ENCODE measurements around the gene ABLIM3.
"Not testable (repeated sequence)": the region's sequence is repeated elsewhere in the genome, so short reads cannot be mapped to it uniquely, and the experiment has no call there.

ABLIM3 gene

GRCh38 chr5:149264439-149265067 is 123.3 kb downstream of the ABLIM3 start:
- no peak for DNase-seq
- TF ChIP-seq POLR2A (IDR thresholded peaks at IDR 0.05; ENCODE audit: low read length) (no peak), GATA1 (IDR thresholded peaks at IDR 0.05; ENCODE audit: low read depth, low read length) (no peak)

GRCh38 chr5:149265068-149265465 is 123.8 kb downstream of the ABLIM3 start:
- TF ChIP-seq POLR2A (IDR thresholded peaks at IDR 0.05; ENCODE audit: low read length): no peak
- no peak for TF ChIP-seq GATA1 (IDR thresholded peaks at IDR 0.05; ENCODE audit: low read depth, low read length)
- no peak for DNase-seq

DNA sequence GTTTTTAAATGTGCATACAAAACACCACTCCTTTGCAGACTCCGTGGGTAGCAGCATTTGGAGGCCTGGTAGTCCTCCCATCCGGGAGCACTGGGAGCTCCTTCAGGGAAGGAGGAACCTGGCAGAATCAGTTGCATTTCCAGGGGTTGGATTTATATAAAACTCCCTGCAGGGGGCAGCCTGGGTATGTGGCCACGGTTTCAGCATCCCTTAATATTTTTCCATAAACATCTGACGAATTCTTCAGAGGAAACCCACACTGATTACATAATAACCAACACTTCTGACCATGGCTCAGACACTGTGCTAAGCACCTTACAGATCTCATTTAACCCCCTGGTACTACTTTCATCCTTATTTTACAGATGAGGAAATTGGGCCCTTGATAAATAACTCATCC is 124.3 kb downstream of the ABLIM3 start:
- TF ChIP-seq POLR2A (IDR thresholded peaks at IDR 0.05; ENCODE audit: low read length) (no peak), GATA1 (IDR thresholded peaks at IDR 0.05; ENCODE audit: low read depth, low read length) (no peak)
- DNase-seq: peak in 1 of 2 experiments; percentile 7

DNA sequence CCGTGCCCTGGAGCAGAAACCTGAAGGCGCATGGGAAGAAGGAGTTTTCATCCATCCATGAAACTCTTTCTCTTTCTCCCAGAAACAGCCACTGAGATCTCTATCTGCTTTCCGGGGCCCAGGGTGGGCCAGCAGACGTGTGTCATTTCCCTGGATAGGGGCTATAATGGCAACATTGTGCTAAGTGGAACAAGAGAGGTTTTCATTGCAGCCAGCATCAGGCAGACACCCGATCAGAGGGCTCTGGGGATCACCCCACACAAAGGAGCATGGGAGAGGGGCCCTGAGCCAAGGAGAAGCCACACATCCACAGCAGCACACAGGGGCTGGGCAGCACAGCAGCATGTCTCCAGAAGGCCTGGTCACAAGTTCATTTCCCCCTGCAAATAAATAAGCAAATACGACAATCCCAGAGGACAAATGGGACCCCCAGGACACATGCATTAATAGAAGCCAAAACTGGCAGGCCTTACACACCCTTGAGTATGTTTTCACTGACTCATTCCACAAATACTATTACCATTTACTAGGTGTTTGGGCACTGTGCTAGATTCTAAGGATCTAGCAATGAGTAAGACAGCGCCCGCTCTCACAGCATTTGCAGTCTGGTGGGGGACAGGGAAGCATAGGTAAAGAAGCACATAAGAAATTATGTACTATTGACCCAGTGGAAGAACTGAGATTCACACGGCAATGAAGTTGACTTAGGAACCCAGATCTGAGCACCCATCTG is 126.1 kb downstream of the ABLIM3 start:
- DNase-seq: no peak
- no peak for TF ChIP-seq GATA1 (IDR thresholded peaks at IDR 0.05; ENCODE audit: low read depth, low read length)
- TF ChIP-seq POLR2A (IDR thresholded peaks at IDR 0.05; ENCODE audit: low read length): no peak

DNA sequence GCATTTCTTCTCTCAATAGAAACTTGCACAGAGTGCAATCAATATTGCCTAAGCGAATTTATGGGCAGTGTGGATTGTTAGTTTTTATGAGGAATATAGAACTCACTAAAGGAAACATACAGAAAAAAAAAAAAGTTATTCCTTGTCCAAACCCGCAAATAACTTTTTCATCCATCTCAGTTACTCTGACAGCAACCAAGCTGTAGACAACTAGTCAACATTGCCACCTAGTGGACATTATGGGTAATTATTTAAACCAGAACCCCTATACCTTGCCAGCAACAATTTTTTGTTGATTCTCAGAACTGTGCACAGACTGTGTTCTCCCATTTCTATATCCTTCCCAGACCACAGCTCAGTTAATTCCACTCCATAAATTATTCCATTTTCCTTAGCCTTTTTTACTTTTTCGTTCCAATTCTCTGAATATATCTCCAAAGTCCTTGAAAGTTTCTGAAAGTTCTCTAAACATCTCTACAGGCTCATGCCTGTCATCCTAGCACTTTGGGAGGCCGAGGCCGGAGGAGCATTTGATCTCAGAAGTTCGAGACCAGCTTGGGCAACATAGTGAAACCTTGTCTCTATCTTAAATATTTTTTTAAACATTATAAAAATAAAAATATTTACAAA is 127.8 kb downstream of the ABLIM3 start:
- TF ChIP-seq POLR2A (IDR thresholded peaks at IDR 0.05; ENCODE audit: low read length) (no peak), GATA1 (IDR thresholded peaks at IDR 0.05; ENCODE audit: low read depth, low read length) (no peak)
- DNase-seq: peak; percentile 61 to 70

- no peak for DNase-seq
- TF ChIP-seq GATA1 (IDR thresholded peaks at IDR 0.05; ENCODE audit: low read depth, low read length): no peak
Measured at GRCh38 chr5:149271195-149271715, 130.0 kb downstream of the ABLIM3 start.

- peak in 1 of 2 experiments; percentile 8 for DNase-seq
- TF ChIP-seq POLR2A (IDR thresholded peaks at IDR 0.05; ENCODE audit: low read length) (no peak), GATA1 (IDR thresholded peaks at IDR 0.05; ENCODE audit: low read depth, low read length) (no peak)
Measured at GRCh38 chr5:149271716-149272563, 130.6 kb downstream of the ABLIM3 start, which contains the start of gene AFAP1L1. AFAP1L1 (plus strand) TSS chr5:149271859; CDS start chr5:149271969, 110 bp downstream.

DNA sequence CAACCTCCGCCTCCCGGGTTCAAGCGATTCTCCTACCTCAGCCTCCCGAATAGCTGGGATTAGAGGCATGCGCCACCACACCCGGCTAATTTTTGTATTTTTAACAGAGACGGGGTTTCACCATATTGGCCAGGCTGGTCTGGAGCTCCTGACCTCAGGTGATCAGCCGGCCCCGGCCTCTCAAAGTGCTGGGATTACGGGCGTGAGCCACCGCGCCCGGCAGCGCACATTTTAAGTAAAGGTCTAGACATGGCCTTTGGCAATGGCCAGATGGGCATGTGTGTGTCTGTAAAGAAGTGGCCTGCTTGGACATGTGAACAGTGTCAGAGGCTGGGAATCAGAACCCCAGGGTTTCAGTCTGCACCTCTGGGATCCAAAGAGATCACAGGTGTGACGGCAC is 131.5 kb downstream of the ABLIM3 start:
- DNase-seq: not testable (repeated sequence)

DNA sequence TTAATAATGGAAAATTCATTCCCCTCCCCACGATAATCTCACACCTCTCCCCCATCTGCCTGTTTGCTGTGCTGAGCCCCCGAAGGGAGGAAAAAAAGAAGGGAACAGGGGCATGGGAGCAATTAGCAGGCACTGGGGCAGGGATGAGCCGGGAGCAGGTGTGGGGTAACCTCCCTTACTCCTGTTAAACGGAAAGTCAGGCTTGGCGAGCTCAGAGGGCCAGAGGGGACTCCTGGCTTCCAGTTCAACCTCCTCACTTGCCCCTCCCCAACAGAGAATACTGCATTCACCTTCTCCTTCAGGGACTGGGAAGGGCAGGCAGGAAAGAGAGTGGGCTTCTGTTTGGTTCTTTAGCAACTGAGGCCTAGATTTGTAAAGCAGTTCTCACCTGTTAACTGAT is 131.9 kb downstream of the ABLIM3 start:
- TF ChIP-seq POLR2A (IDR thresholded peaks at IDR 0.05; ENCODE audit: low read length) (no peak), GATA1 (IDR thresholded peaks at IDR 0.05; ENCODE audit: low read depth, low read length) (no peak)
- DNase-seq: no peak

GRCh38 chr5:149273950-149274349 is 132.7 kb downstream of the ABLIM3 start:
- TF ChIP-seq POLR2A (IDR thresholded peaks at IDR 0.05; ENCODE audit: low read length) (no peak), GATA1 (IDR thresholded peaks at IDR 0.05; ENCODE audit: low read depth, low read length) (no peak)
- no peak for DNase-seq

DNA sequence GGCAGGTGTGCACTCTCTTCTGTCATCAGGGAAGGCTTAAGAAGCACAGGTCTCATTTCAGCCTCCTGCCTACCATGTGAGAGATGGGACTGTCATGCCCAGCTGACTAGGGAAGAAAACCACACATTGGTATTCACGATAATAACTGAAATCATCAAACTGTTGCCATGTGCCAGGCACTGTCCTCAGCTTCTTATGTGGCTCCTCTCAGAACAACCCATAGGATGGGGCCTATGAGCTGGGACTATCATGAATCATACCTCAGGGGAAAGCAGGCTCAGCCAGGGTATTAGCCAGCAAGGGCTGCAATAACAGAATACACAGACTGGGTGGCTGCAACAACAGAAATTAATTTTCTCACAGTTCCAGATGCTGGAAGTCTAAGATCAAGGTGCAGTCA is 133.6 kb downstream of the ABLIM3 start:
- no peak for DNase-seq
- TF ChIP-seq GATA1 (IDR thresholded peaks at IDR 0.05; ENCODE audit: low read depth, low read length): no peak
- no peak for TF ChIP-seq POLR2A (IDR thresholded peaks at IDR 0.05; ENCODE audit: low read length)

DNA sequence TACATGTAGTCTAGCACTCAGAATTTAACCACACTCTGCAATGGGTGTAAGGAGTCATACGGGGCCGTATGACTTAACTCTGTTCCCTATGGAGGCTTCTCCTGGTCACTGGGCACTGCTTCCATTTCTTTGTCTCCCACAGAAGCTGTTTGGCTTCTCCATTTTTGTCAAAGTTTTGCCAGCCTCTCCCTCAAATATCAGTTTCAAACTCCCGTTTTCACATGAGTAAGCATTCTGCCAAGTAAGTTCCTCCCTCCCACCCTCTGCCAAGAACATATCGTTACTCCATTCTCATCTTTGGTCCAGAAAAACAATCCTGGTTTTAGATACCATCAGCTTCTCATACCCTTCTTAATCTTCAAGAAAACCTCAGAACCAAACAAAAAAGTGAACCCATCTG is 136.5 kb downstream of the ABLIM3 start:
- no peak for DNase-seq
- TF ChIP-seq POLR2A (IDR thresholded peaks at IDR 0.05; ENCODE audit: low read length) (no peak), GATA1 (IDR thresholded peaks at IDR 0.05; ENCODE audit: low read depth, low read length) (no peak)

- DNase-seq: no peak
- TF ChIP-seq POLR2A (IDR thresholded peaks at IDR 0.05; ENCODE audit: low read length) (no peak), GATA1 (IDR thresholded peaks at IDR 0.05; ENCODE audit: low read depth, low read length) (no peak)
Measured at GRCh38 chr5:149278451-149279210, 137.3 kb downstream of the ABLIM3 start.
